DMS79 treated with DMSO at 0.1 percent for 48 hours (cell line): Measurements from ENCODE around the gene UXS1.

Experiments
- DNase-seq: peaks from one replicate; lab custom pipeline; 2025; lab: John Stamatoyannopoulos, UW

UXS1 gene

DNA sequence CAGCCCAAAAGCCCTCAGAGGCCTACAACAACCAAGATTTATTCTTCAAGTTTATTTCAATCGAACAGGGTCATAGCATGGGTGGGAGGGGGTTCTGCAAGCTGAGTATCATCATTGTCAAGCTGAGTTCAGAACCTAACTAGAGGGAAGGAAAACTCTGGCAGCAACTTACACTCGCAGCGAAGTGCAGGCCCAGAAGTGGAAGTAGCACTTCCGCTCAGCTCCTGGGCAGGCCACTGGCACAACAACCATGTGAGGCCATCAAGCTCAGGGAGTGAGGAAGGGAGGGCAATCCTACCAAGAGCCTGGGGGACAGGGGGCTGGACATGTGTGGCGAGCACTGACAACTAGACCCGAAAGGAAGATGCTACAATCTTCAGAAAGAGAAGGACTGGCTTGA lies 4.8 kb downstream of the UXS1 start:
- DNase-seq, result no peak

DNA sequence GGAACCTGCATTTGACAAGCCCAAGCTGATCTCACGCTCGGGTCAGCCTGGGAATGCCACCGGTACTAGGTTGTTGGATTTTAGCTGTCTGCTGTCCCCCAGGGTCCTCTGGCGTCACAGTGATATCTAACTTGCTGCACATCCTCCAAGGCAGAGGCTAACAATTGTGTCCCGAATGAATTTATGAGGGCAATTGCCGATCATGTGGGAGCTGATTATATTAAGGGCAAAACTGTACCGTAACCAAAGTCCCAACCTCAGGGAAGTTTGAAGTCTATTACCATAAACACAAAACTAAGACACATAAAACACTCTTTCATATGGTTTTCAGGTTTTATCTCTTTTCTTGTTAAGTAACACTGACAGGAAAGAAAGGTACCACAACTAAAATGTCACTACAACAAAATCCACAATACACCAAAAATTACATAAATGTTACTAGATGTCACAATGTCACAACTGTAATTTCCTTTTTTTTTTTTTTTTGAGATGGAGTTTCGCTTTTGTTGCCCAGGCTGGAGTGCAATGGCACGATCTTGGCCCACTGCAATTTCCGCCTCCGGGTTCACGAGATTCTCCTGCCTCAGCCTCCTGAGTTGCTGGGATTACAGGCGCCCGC lies 6.7 kb downstream of the UXS1 start:
- DNase-seq, result no peak

DNA sequence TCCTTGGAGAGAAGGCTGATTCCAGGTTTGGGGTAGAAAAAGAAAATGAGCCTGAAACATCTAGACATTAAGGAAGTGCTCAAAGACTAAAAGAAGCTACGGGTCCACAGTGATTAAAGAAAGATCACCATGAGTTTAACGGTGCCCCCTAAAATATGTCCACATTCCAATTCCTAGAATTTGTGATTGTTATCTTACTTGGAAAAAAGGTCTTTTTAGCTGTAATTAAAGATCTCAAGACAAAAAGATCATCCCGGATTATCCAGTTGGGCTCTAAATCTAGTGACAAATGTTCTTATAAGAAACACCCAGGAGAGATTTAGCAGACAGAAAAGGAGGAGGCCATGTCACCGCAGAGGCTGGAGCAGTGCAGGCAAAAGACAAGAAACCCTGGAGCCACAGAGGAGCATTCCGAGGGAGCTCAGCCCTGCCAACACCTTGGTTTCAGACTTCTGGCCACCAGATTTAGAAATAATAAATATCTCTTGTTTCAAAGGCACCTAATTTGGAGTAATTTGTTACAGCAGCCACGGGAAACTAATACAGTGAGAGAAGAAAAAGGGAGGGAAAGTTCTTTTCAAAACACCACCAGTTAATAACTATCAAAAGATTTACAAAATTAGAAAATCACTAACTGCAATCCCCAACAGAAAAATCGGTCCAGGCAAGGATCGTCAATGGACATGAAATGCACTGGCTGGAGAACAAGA lies 8.5 kb downstream of the UXS1 start:
- no peak for DNase-seq

DNA sequence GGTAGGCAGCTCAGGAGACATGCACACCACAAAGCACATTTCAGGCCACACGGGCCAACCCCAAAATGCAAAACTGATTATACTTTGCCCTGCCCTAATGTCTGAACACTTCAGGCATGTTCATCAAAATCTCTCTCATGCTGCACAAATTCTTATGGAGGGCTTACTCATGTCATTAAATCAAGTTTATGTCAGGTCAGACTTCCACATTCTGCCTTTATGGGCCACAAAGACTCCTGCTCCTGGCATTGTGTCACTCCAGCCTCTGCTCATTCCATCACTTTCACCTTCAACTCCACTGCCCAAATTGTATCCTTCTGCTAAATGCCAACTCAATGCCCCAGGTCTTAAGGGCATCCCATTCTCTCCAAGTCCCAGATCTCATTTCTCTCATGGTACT lies 9.2 kb downstream of the UXS1 start:
- no peak for DNase-seq

DNA sequence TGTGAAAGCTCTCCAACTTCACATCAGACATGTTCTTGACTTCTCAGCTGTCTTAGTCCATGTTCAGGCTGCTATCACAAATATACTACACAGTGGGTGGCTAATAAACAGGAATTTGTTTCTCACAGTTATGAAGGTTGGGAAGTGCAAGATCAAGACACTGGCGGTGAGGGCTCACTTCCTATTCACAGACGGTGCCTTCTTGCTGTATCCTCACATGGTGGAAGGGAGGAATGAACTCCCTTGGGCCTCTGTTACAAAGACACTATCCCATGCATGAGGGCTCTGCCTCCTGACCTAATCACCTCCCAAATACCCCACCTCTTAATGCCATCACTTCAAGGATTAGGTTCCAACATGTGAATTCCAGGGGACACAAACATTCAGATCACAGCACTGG lies 9.7 kb downstream of the UXS1 start:
- DNase-seq, result no peak

DNA sequence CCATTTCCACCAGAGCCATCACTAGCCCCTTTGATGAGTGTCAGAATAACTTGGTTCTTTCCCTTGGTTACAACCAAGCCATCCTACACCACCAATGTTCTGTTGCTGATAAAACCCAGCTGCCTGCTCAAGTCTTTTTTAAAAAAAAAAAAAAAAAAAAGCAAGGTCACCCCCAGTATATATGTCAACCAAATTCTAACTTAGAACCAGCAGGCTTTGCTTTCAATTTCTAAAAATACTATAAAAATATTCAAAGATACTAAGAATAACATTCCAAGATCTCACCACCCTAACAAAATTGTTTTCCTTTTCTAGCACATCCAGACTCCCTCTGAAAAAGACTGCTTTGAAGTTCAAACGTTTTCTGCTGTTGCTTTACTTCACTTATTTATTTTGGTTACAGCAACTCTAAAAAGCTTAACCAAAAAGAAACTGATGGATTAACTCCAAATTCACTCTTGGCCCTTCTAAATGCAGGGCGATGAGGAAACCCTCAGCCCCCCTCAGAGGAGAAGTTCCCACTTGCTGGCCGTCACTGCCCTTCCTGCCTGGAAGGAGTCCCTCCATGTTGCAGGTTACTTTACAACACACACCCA lies 10.9 kb downstream of the UXS1 start:
- no peak for DNase-seq

DNA sequence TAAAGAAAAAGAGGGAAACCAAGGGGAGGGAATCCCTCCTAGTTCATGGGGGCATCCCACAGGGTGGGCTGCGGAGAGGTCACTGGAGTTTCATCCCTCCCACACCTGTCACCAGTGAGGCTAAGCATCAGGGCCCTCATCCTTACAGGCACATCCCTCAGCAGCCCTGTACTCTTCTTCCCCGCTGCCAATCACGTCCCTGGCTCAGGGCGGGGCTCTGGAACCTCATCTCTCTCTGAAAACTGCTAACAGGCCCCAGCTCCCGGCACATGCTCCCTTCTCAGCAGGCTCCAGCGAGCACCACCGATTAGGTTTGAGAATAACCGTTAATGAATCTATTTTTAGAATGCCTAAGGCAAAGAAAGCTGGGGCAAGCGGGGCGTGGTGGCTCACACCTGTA lies 13.0 kb downstream of the UXS1 start:
- no peak for DNase-seq

DNA sequence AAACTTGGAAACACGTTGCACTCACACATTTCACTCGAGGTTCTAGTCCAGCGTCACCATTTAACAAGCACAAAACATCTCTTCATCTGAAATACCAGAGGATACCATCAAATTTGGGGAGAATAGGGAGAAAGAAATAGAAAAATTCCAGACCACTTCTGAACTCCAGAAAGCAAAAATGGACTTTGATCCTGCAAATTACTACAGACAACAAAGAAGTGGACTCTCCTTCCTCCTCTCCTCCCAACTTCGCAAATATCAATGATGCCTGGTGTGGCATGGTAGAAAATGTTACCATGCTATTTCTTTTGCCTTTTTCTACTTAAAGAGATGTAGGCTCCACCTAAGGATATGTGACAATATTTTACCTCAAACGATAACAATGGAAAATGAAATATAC lies 13.5 kb downstream of the UXS1 start:
- no peak for DNase-seq

DNA sequence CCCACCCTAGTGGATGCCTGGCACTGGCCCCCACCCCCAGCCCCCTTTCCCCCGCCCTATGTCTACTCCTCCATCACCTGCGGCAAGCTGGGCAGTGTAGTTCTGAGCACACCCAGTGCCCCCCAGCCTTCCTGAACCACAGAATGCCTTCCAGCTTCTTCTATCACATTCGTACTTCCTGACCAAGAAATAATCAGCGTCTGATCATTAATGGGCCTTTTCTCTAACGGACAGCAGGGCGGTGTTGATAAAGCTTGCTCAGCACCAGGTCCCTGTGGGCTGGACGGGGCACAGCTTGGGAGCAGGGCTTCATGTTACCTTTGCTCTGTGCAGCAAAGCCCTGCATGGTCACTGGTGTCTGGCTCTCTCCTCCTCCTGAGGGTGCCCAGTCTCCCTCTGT lies 15.4 kb downstream of the UXS1 start:
- DNase-seq, result no peak

DNA sequence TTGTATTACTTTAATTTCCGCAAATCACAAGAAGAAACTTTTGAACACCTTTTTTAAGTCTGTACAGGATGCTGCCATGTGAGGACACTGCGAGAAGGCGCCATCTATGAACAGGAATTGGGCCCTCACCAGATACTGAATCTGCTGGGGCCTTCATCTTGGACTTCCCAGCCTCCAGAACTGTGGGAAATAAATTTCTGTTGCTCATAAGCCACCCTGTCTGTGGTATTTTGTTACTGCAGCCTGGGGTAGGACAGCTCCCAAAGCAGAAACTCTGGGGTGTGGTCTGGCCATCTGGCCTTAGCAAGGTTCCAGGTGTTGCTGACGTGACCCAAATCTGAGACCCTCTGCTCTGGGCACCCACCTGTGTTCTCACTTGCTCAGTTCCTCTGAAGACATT lies 16.5 kb downstream of the UXS1 start:
- no peak for DNase-seq

DNA sequence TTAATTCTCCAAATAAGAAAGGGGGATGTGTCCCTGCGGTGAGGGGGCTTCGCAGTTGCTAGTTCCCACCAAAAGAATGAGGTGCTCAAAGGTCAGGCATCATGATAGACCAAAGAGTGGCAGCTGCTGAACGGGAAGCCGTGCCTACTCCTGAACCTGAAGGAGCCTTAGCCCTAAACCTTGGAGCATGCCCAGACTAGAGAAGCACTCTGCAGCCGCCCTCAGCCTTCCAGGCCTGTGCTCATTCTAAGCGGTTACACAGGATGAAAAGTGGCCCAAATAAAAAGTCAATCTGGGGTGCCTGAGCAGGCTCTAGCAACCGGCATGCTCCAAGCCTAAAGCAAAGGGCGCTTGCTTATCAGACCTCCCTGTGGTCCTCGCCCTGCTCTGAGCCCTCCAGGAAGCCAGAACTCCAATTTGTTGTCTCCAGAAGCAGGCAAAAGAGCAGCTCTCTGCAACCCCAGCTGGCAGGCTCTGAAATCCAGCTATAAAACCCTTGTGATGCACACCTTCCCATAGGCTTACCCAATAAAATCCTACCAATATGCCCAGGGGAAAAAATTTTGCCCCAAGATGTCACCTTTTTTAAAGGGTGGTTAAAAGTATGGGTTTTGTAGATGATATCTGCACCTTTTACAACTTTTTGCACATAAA lies 17.5 kb downstream of the UXS1 start:
- DNase-seq, result no peak

DNA sequence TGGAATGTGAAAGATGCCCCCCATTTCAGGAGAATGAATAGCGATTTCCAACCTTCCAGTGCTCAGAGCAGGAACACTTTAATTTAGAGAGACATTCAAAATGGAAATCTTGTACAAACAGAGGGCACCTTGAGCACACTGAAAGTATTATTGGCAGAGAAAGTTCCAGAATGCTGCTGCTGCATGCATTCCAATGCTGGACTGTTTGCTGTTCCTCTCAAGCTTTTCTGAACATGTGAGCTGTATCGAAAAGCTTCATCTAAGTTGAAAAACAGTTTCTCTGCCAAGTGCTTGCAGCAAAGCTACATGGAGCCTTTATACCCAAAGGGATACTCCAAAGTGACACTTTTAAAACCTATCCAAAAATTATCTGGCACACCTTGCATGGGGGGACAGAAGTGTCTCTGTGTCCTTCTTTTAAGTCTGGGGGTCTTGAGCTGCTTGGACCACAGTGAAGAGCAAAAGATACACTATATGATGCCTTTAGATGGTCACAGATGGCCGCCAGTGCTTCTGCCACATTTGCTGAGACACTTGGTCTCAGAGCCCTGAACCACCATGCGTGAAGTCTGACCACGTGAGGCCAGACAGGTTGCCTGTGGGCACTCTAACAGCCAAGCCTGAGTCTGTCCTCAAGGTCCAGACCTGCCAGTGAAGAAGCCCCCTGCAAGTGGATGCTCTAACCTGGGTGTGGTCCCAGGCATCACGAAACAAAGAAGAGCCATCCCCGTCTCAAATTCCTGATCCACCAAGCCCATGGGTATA lies 18.8 kb downstream of the UXS1 start:
- no peak for DNase-seq

DNA sequence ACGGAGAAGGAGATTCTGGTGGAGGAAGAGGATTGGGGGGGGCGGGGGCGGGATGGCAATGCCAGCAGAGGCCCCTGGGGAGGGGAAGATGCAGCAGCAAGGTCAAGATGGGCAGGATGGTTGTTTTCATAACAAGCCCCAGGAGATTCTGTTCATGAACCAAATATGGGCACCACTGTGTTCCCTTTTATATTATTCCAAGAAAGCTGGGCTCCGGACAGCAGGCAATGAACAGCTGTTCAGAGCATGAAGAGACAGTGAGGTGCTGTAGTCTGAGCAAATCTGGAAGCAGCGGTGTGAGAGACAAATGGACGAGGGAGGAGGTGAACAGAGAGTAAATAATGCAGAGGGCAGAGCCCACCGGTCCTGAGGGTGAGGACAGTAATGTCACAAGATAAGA lies 20.0 kb downstream of the UXS1 start:
- DNase-seq, result no peak

DNA sequence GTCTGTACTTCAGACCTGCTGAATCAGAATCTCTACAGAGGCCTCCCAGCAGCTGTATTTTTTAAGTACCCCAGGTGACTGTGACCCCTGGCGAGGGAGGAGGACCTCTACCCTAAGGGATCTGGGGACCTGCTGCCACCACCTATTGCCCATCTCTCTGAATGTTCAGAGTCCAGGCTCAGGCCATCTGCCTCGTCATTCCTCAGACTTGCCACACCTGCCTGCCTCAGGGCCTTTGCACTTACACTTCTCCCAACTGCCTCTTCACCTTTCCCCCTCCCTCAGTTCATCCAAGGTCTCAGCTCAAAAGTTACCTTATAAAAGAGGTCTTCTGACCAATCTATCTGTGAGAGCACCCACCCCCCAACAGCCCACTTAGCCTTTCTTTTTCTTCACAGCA lies 21.5 kb downstream of the UXS1 start:
- no peak for DNase-seq

DNA sequence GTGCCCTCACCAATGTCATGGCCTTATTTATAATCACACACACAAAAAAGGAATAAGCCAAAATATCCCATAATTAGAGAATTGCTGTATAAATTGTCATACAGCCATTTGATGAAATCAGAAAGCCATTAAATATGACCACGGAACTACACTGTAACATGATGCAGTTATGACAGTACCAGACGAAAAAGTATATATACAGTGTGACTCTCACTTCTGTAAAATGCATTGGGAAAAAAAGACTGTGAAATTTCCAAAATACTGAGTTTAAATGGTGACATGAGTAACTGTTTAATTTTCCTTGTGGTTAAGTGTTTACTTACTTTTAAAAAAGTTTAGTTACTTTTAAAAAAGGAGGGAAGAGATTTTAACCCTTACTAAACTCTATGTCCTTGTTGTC lies 25.4 kb downstream of the UXS1 start:
- no peak for DNase-seq

DNA sequence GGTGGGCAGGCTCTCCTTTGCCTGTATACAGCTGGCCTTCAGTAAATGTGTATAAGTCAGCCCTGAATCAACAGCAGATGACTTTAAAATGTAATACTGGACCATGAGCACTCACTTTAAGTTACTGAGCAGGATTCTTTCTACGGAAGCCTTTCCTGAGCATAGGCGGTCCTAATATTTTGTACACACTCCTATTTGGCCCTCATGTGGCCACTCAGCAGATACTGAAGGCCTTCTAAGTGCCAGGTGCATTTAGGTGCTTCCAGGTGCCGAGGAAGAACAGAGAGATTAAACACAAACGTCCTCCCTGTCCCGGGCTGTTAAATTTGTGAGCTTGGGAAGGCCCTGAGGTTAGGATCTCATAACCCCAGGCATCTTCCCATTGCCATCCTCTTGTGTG lies 27.0 kb downstream of the UXS1 start:
- DNase-seq, result no peak

DNA sequence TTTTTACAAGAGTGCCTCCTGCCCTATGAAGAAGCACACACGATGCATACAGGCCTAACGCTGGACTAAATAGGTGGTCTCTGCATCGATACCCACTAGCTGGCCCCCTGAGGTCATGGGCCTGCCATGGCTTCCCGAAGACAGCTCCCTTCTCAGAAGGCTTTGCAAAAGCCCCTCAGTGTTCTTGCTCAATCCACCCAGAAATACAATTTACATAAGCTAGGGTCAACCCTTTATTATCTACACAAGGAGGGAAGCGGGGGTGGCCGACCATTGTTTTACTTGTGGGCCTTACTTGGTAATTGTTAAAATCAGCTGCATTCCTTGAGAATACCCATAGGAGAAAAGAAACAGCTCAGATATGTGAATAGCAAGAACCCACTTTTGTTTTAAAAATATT lies 28.5 kb downstream of the UXS1 start:
- no peak for DNase-seq

DNA sequence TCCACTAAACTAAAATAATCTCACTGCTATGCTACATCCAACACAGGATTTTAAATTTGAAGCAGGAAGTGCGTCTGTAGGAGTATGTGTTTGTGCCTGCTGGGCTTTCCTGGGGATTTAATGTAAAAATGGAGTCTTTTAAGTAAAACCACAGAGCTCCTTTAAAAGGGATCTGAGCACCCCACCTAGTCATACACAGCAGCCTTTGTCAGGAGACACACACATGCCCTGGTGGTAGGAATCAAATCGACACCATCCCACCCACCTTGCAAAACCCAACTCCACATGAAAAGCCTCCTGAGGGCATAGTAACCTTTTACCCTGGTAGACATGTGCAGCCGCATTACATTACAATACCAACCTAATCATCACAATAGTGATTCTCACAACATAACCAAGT lies 29.1 kb downstream of the UXS1 start:
- no peak for DNase-seq

DNA sequence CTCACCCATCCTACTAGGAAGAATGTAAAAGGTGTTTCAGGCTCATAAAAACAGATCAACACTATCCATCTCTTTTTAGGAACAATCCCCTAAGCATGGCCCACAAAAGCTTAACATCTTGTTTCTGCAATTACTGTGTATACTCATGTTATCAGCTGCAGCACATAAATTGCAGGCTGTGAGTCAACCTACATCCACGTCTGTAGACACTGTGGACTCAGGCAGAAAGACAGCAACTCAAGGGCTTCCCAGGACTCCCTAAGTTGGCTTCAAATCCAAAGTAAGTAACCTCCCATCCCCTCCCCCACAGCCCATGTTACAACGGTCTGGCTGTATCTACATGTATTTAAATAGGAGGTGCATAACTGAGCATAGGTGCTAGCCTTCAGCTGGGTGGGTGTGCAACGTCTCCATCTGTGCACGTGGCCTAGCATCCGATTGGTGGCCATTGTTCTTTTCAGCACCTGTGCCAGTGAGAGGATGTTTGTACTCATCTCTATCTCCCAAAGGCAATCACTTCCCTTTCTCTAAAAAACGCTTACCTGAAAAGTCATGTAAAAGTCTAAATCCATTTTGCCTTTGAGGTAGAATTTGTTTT lies 30.1 kb downstream of the UXS1 start:
- DNase-seq, result no peak

DNA sequence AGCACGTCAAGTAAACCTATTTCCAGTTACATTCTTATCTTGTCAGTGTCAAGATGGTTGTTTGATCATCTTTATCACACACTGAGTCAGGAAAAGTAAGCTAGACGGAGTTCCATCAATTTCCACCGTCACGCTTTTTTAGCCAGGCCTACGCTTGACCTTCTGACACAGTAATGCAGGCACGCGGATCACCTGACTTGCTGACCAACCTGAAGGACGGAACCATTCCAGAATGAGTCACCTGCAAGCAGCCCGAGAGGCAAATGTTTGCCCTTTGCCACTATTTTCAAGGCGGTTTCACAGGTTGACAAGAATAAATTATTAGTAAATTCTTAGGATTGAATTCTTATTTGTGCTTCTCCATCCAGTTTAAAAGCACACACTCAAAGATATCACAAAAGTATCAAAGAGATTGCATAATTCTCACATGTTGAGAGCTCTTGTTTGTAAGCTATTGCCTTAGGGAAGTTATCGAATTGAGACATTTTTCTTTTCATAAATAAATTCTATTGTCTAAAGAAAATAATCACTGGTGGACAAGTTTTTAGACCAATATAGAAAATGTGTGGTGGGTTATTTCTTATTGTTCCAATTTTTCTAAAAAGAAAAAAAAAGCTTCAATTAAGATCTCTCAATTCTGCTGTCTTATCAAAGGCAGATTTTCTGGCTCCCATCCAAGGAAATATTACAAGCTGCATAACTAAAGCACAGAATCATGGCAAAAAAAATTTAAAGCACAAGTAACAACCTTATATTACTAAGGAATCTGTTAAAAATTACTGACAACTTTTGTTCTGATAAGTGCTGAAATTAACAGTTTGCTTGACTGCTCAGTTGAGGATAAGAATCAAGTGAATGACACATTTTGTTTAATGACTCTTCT lies 31.9 kb downstream of the UXS1 start:
- peak; percentile 4 for DNase-seq

DNA sequence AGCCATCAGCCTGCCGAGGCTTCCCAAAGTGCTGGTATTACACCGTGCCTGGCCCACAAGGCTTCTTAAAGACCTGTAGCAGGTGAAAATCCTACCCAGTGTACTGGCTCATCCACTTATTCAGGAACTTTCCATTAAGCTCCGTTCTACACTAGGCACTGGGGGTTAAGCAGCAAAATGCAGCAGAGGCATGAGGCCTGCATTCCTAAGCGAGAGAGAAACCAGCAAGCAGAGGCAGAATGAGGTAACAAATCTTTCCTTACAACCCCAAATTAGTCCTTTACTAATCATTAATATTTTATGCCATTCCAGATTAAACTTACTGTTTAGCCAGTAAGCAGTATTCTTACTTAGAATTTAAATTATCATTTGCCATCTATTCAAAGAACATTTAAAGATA lies 32.8 kb downstream of the UXS1 start:
- DNase-seq, result no peak
